Sigmoid colon (tissue), 3 donors: ENCODE measurements around the gene OR52I2.

Experiments
- CTCF ChIP-seq, 4 experiments: fragments of 450-650 bp in 3 of 4; fragments of 200-600 bp in 1 of 4; IDR thresholded peaks; one replicate each; pipeline ENCODE4 v1.5.1; 2016 to 2019; ENCODE audit warnings: antibody characterized with exemption in 4 of 4, mild to moderate bottlenecking in 3 of 4, moderate library complexity in 2 of 4
- POLR2A ChIP-seq, 2 donors: fragments of 450-650 bp; IDR thresholded peaks; one replicate each; pipeline ENCODE4 v1.6.1; 2016; ENCODE audit warnings: antibody characterized with exemption in 2 of 2, mild to moderate bottlenecking in 2 of 2, moderate library complexity in 2 of 2

- TF ChIP-seq POLR2A (IDR thresholded peaks at IDR 0.05), result no peak
- peak; percentile 15 to 75 (median 60) for TF ChIP-seq CTCF (IDR thresholded peaks at IDR 0.05)
Observed at GRCh38 chr11:4626207-4627099, 44.9 kb downstream of the OR52I2 start.
